ENCODE measurements around the gene EEF1AKMT1. TPM values are rescaled to one million over a fixed set of nuclear protein-coding genes. Genes with fewer than 3 reads are reported as not detected.

EEF1AKMT1 gene
- total and polyA plus RNA-seq, 10 of the 15 experiments (the other 5 are each of a cell fraction or from before 2014, with no cell fraction given): 7.9 to 44.5 (median 11.0) TPM

DNA sequence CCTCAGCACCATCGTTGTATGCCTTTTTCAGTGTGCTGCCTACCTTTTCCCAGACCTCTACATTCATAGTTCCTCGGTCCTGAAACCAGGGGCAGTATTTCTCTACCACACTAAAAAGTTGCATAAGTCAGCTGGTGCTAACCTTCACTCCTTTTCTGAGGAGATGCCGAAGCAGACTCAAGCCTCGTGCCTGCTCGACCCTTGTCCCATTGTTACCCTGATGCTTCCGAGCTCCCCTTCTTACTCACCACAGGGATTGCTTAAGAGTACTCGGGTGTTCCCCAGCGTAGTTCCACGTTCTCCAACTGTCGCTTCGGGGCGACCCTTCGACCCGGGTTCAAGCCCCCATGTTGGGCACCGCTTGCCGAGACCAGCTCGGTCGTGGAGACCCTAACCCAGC is 89.2 kb downstream of the EEF1AKMT1 start:
- ChIA-PET SMC1A (ENCODE audit: uncharacterized antibody, unreplicated experiment) (no interaction called here), POLR2A (no interaction called here), RAD21 (ENCODE audit: unreplicated experiment) (no interaction called here), CTCF (interaction anchor here (0.9 kb wide), 1 partner anchor 16 kb away, joined by 4 read pairs; no protein-coding TSS in a partner anchor)
- H4K20me1 ChIP-seq (ENCODE audit: control insufficient read depth, insufficient read depth): no peaks in the 10 kb centered on the region
- H3K27ac ChIP-seq (ENCODE audit: control insufficient read depth, insufficient read depth): no peak overlapping the region
- in situ Hi-C loops (cut with MboI): no loop called here
- ATAC-seq: no peak
- no peak overlapping the region for H3K4me3 ChIP-seq
- no peak overlapping the region for H3K4me2 ChIP-seq (ENCODE audit: control insufficient read depth, insufficient read depth)
- H3K79me2 ChIP-seq (ENCODE audit: control insufficient read depth, insufficient read depth, low read length): no peaks in the 10 kb centered on the region
- H3K9me3 ChIP-seq (replicated peaks; ENCODE audit: control insufficient read depth, insufficient read depth, low read length): no peaks in the 10 kb centered on the region
- H3K27me3 ChIP-seq (replicated peaks in 1 of 2; ENCODE audit: control insufficient read depth in 2 of 2, insufficient read depth in 2 of 2, low read length in 1 of 2): no peaks in the 10 kb centered on the region
- no peak for FAIRE-seq
- WGBS (ENCODE audit: insufficient coverage, insufficient replicate concordance, low lambda C conversion rate, missing lambda C conversion rate): 75% methylated on average over 18 of the region's 18 CpGs
- no peak for TF ChIP-seq ASH2L (IDR thresholded peaks at IDR 0.05; ENCODE audit: borderline replicate concordance, low read depth)
- TF ChIP-seq TAF1 (IDR thresholded peaks at IDR 0.05; ENCODE audit: borderline replicate concordance, low read depth, low read length): no peak
- TF ChIP-seq FOXM1 (IDR thresholded peaks at IDR 0.05; ENCODE audit: low read depth, low read length): no peak
- TF ChIP-seq MEF2A (IDR thresholded peaks at IDR 0.05; ENCODE audit: insufficient read depth, low read depth, low read length): no peak
- no peak for TF ChIP-seq SUPT20H (IDR thresholded peaks at IDR 0.05; ENCODE audit: borderline replicate concordance, control insufficient read depth, low read depth, low read length)
- no peak for TF ChIP-seq CREM (IDR thresholded peaks at IDR 0.05; ENCODE audit: low read depth)
- no peak for TF ChIP-seq YY1 (IDR thresholded peaks at IDR 0.05; ENCODE audit: low read depth, low read length)
- TF ChIP-seq, protein P1, sequence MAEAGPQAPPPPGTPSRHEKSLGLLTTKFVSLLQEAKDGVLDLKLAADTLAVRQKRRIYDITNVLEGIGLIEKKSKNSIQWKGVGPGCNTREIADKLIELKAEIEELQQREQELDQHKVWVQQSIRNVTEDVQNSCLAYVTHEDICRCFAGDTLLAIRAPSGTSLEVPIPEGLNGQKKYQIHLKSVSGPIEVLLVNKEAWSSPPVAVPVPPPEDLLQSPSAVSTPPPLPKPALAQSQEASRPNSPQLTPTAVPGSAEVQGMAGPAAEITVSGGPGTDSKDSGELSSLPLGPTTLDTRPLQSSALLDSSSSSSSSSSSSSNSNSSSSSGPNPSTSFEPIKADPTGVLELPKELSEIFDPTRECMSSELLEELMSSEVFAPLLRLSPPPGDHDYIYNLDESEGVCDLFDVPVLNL (IDR thresholded peaks at IDR 0.05; ENCODE audit: low read depth, low read length): no peak
- TF ChIP-seq SRF (IDR thresholded peaks at IDR 0.05; ENCODE audit: low read depth in 2 of 2, low read length in 2 of 2): no peak
- TF ChIP-seq ESRRA (IDR thresholded peaks at IDR 0.05; ENCODE audit: low read length): no peak
- no peak for TF ChIP-seq STAT1 (conservative IDR thresholded peaks at IDR 0.05)
- no peak for TF ChIP-seq MTA3 (IDR thresholded peaks at IDR 0.05; ENCODE audit: borderline replicate concordance, low read length)
- TF ChIP-seq NR2C1 (IDR thresholded peaks at IDR 0.05): no peak
- no peak for TF ChIP-seq CREB1 (IDR thresholded peaks at IDR 0.05; ENCODE audit: low read depth)
- no peaks in the 10 kb centered on the region for H3K4me1 ChIP-seq (ENCODE audit: control insufficient read depth, insufficient read depth, low read length)
- no peak overlapping the region for H2AFZ ChIP-seq (ENCODE audit: control insufficient read depth, low read depth, low read length)
- BruUV-seq (replicated peaks): no TSS peak
- intact Hi-C loops (cut with micrococcal nuclease; ENCODE audit: unreplicated experiment): no loop called here
- no peak for DNase-seq (ENCODE audit: low read depth, low spot score)
- no peaks in the 10 kb centered on the region for H3K36me3 ChIP-seq (ENCODE audit: control insufficient read depth in 2 of 2, insufficient read depth in 2 of 2, low read length in 1 of 2)
- H3K9ac ChIP-seq (ENCODE audit: control insufficient read depth, insufficient read depth, low read length): no peak overlapping the region

Measured in GM12878 (cell line).